ENCODE measurements around the gene SLC17A1.

DNA sequence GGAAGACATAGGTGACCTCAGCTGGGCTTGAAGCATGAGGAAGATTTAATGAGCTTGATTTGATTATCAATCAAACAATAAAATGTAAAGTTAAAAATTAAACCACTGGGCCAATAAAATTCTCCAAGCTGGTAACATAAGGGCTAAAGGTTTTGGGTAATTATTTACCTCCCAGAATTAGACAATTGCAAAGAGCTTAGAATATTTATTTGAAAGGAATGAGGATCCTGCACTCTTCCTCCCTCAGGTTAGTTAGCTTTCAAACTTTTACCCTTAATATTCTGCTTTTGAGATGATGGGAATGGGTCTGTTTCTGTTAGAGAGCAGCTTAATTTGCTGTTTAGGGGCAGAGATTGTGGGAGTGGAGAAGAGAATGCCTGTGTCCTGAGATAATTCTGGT, 77.3 kb downstream of the SLC17A1 start, which contains the start of gene SLC17A4:
- TF ChIP-seq ZNF274 (IDR thresholded peaks at IDR 0.05; ENCODE audit: low read depth, low read length) (no peak), YY1 (IDR thresholded peaks at IDR 0.05; ENCODE audit: insufficient read depth, insufficient read length) (no peak), SUZ12 (IDR thresholded peaks at IDR 0.05; ENCODE audit: extremely low read depth, insufficient read depth, insufficient read length) (no peak)
